Ovary (tissue), 9 donors: ENCODE measurements around the gene GDA. TPM values are rescaled to one million over a fixed set of nuclear protein-coding genes. Genes with fewer than 3 reads are reported as not detected.

Experiments
- DNase-seq, 5 donors: peaks; one replicate each; pipeline ENCODE4 v3.0.0-alpha.2; 2019 to 2020
- H3K27ac ChIP-seq, 2 donors: fragments of 200-600 bp; one replicate each; pipeline versions ENCODE4 v1.5.1 to v1.8.0; 2019 to 2022
- H3K27me3 ChIP-seq: fragments of 200-600 bp; one replicate; pipeline ENCODE4 v1.8.0; 2022
- H3K36me3 ChIP-seq: fragments of 200-600 bp; sonication (generic); one replicate; pipeline ENCODE4 v1.5.1; 2019
- H3K4me1 ChIP-seq: one replicate; pipeline ENCODE4 v1.8.1; 2013; ENCODE audit warnings: mild to moderate bottlenecking, moderate library complexity; ENCODE audit not compliant: insufficient read depth
- H3K4me3 ChIP-seq: fragments of 200-600 bp; sonication (generic); one replicate; pipeline ENCODE4 v1.5.1; 2017
- H3K9me3 ChIP-seq, 2 donors: fragments of 200-600 bp in 1 of 2; sonication (generic) in 1 of 2; one replicate each; pipeline versions ENCODE4 v1.5.1 to v1.8.1; 2013 to 2019; ENCODE audit warnings: mild to moderate bottlenecking in 1 of 2, moderate library complexity in 1 of 2
- CTCF ChIP-seq, 3 donors: fragments of 450-650 bp in 2 of 3; fragments of 200-600 bp in 1 of 3; IDR thresholded peaks; one replicate each; pipeline versions ENCODE4 v1.5.1 to v1.8.0; 2016 to 2022; ENCODE audit warnings: antibody characterized with exemption in 3 of 3, mild to moderate bottlenecking in 1 of 3
- EP300 ChIP-seq: sonication (generic); formaldehyde crosslinking; IDR thresholded peaks from one replicate; pipeline ENCODE4 v1.6.1; 2017; ENCODE audit warnings: antibody characterized with exemption
- POLR2A ChIP-seq: fragments of 450-650 bp; IDR thresholded peaks from one replicate; pipeline ENCODE4 v1.6.1; 2017; ENCODE audit warnings: antibody characterized with exemption, mild to moderate bottlenecking, moderate library complexity
- WGBS, 3 donors: extraction: QIAGEN DNeasy Blood & Tissue Kit in 1 of 3; methylation state at CpG; one replicate each; pipeline versions ENCODE4 v1.1.5 to v1.1.7; 2013 to 2017; 5-methylcytosine and 5-hydroxymethylcytosine counted together
- intact Hi-C, 4 donors: fragments of 100-400 bp; cut with DNase I; formaldehyde crosslinking; loops; one replicate each; pipeline versions ENCODE4 v1.11.0 to v1.15.1; 2022 to 2023
- polyA plus RNA-seq, 2 donors: library from polyadenylated mRNA; stranded (reverse); fragments of 200-250 nt in 1 of 2; fragments of 350-450 nt in 1 of 2; fragmentation: Illumina TruSeq in 1 of 2; extraction: RNeasy Lipid Tissue Mini Kit (QIAGEN cat#74804) in 1 of 2; gene quantifications; one replicate each; pipeline ENCODE4 v1.2.3, GENCODE V29; 2013 to 2014
- total RNA-seq, 7 donors: library from RNA; depleted of rRNA in 2 of 7; stranded (reverse); fragments of >200 nt in 2 of 7; fragmentation: NEBNext Ultra II Directional in 3 of 7; extraction: Animal tissue kit (Norgen Biotek cat#: 25700) in 3 of 7; gene quantifications; one replicate each; pipeline versions ENCODE4 v1.1.0 to v1.2.4, GENCODE V29; 2016 to 2023
- donor health status: DM: no; HTN: no; CAD: no; lungs with moderate emphysema.
- donor health status: DM: no; HTN: no; CAD: no.
- donor health status: Bipolar disorder and iron deficiency.
- donor health status: DM: yes; HTN: yes; CAD: no.
- donor health status: DM: no; HTN: no; CAD: no.
- donor health status: DM: yes; HTN: yes; CAD: no.

Gene GDA
- total and polyA plus RNA-seq, 9 donors = 0.02 to 26.7 (median 0.31) TPM; not detected in 2

GRCh38 chr9:72226146-72226812 lies 77.0 kb downstream of the GDA start:
- no peak overlapping the region for H3K27ac ChIP-seq
- TF ChIP-seq CTCF (IDR thresholded peaks at IDR 0.05) (no peak), POLR2A (no peak), EP300 (no peak)
- no peaks in the 10 kb centered on the region for H3K27me3 ChIP-seq
- WGBS, 3 donors = 77 to 86% (median 81%) methylated on average over 2 of the region's 2 CpGs
- no peaks in the 10 kb centered on the region for H3K9me3 ChIP-seq
- intact Hi-C loops = no loop called here
- no peaks in the 10 kb centered on the region for H3K4me1 ChIP-seq
- no peaks in the 10 kb centered on the region for H3K36me3 ChIP-seq
- H3K4me3 ChIP-seq = no peak overlapping the region
- no peak for DNase-seq

GRCh38 chr9:72228282-72228681 lies 79.0 kb downstream of the GDA start:
- DNase-seq = no peak
- intact Hi-C loops = no loop called here
- Histone ChIP-seq H3K27ac (no peak overlapping the region), H3K27me3 (no peaks in the 10 kb centered on the region), H3K36me3 (no peaks in the 10 kb centered on the region), H3K4me3 (no peak overlapping the region), H3K4me1 (no peaks in the 10 kb centered on the region), H3K9me3 (no peaks in the 10 kb centered on the region)
- no peak for TF ChIP-seq POLR2A
- TF ChIP-seq CTCF (IDR thresholded peaks at IDR 0.05) = no peak
- TF ChIP-seq EP300 = no peak
- WGBS, 3 donors = 83 to 93% (median 90%) methylated on average over 3 of the region's 3 CpGs

GRCh38 chr9:72232778-72233177 lies 83.5 kb downstream of the GDA start:
- Histone ChIP-seq H3K4me1 (no peaks in the 10 kb centered on the region), H3K27me3 (no peaks in the 10 kb centered on the region), H3K4me3 (no peak overlapping the region), H3K36me3 (no peaks in the 10 kb centered on the region), H3K27ac (no peak overlapping the region), H3K9me3 (no peaks in the 10 kb centered on the region)
- TF ChIP-seq CTCF (IDR thresholded peaks at IDR 0.05) = no peak
- no peak for TF ChIP-seq POLR2A
- TF ChIP-seq EP300 = no peak
- intact Hi-C loops = no loop called here
- 68 to 77% (median 75%) methylated on average over 3 of the region's 3 CpGs for WGBS, 3 donors
- no peak for DNase-seq

- no peaks in the 10 kb centered on the region for H3K4me1 ChIP-seq
- WGBS, 3 donors = 68 to 78% (median 72%) methylated on average over 3 of the region's 3 CpGs
- intact Hi-C loops = no loop called here
- TF ChIP-seq EP300 = no peak
- TF ChIP-seq POLR2A = no peak
- TF ChIP-seq CTCF (IDR thresholded peaks at IDR 0.05) = no peak
- no peaks in the 10 kb centered on the region for H3K9me3 ChIP-seq
- no peaks in the 10 kb centered on the region for H3K27me3 ChIP-seq
- H3K27ac ChIP-seq = no peak overlapping the region
- no peak for DNase-seq
- no peak overlapping the region for H3K4me3 ChIP-seq
- H3K36me3 ChIP-seq = no peaks in the 10 kb centered on the region
Measured at GRCh38 chr9:72247549-72247948, 98.3 kb downstream of the GDA start.
